Cardiac atrium fibroblast (primary cell): Measurements from ENCODE around the gene FYCO1. TPM values are rescaled to one million over a fixed set of nuclear protein-coding genes. Genes with fewer than 3 reads are reported as not detected.

Experiments
- total RNA-seq: library from RNA; depleted of rRNA; stranded (reverse); fragments of >200 nt; gene quantifications from 2 replicates; pipeline ENCODE4 v1.2.3, GENCODE V29; 2015

The FYCO1 gene
- 9.2 and 11.2 TPM in 2 replicates for total RNA-seq

GRCh38 chr3:45995236-45996192, at the start of gene FYCO1:
Gene FYCO1, minus strand, starts transcription at chr3:45995824. Its CDS starts 10,914 bp downstream, at chr3:45984910.

GRCh38 chr3:46027021-46027705, 31.5 kb upstream of the FYCO1 start, which contains the start of gene XCR1:
Gene XCR1, minus strand, starts transcription at chr3:46027483. Its CDS starts 5,536 bp downstream, at chr3:46021947.

GRCh38 chr3:45943207-45943846, 52.3 kb downstream of the FYCO1 start, which contains the start of gene CXCR6:
Gene CXCR6, plus strand, starts transcription at chr3:45943464. Its CDS starts 3,018 bp downstream, at chr3:45946482.

GRCh38 chr3:45885979-45886705, 109.5 kb downstream of the FYCO1 start, which contains the start of gene CCR9:
Gene CCR9, plus strand, starts transcription at chr3:45886543. Its CDS starts 8,391 bp downstream, at chr3:45894934.

Other genes with a start within 250 kb of the FYCO1 start
- gene SLC6A20, start 199.3 kb downstream of the FYCO1 start, total RNA-seq, result not detected in 2 replicates
- gene LZTFL1, start 153.7 kb downstream of the FYCO1 start, total RNA-seq, result 15.2 and 25.8 TPM in 2 replicates
- gene CCR9, start 109.3 kb downstream of the FYCO1 start, total RNA-seq, result not detected in 2 replicates
- gene CXCR6, start 52.4 kb downstream of the FYCO1 start, total RNA-seq, result not detected in 2 replicates
- gene XCR1, start 31.7 kb upstream of the FYCO1 start, total RNA-seq, result not detected in 2 replicates
- gene CCR1, start 212.5 kb upstream of the FYCO1 start, total RNA-seq, result not detected in 2 replicates
- not detected in 2 replicates for gene CCR3, start 246.6 kb upstream of the FYCO1 start, total RNA-seq